Breast epithelium (tissue), 3 donors: ENCODE data around the gene EFCAB14.
A peak's percentile ranks its signal among the peaks of the same experiment; 100 is the strongest.

Source experiments
- CTCF ChIP-seq, 3 donors: fragments of 450-650 bp; IDR thresholded peaks; one replicate each; pipeline ENCODE4 v1.5.1; 2016 to 2017; ENCODE audit warnings: antibody characterized with exemption in 3 of 3, mild to moderate bottlenecking in 3 of 3, moderate library complexity in 3 of 3
- POLR2A ChIP-seq: fragments of 450-650 bp; IDR thresholded peaks from one replicate; pipeline ENCODE4 v1.6.1; 2016; ENCODE audit warnings: antibody characterized with exemption, mild to moderate bottlenecking, moderate library complexity

DNA sequence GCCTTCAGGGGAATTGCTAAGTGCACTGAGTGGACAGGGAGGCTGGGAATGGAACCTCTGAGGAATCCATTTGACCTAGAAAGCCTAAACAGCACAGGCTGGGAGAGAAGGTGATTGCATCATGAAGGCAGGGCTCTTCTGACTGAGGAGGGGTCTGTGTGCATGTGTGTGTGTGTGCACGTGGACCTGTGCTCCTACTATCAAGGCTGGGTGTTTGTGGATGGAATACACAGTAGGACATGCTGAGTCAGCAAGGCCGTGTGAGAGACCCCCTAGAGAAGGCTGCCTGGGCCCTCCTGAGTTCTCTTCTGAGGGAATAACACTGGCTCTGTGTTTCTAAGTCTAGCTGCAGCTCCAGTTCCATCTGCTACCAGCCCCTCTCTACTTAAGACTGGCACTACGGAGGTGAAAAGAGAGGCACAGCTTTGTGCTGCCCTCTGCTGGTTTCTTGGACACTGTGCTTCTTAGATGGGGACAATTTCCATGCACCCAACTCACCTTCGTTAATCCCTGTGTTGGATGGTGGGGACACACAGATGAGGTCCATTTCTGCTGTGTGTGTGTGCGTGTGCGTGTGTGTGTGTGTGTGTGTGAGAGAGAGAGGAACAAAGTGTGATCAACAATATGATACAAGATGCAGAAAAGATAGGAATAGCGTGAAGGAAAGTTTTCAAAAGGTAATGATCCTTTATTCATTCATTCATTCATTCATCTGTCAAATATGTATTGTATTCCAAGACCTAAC, 6.2 kb upstream of the EFCAB14 start:
- no peak for TF ChIP-seq POLR2A
- TF ChIP-seq CTCF (IDR thresholded peaks at IDR 0.05): peak; percentile 27 to 81 (median 80)
